H9 (cell line): ENCODE measurements around the gene ABLIM3. TPM values are rescaled to one million over a fixed set of nuclear protein-coding genes. Genes with fewer than 3 reads are reported as not detected.

Source experiments
- DNase-seq: peaks from one replicate; pipeline ENCODE4 v3.0.0-alpha.2; 2017
- H2AFZ ChIP-seq: one replicate; pipeline ENCODE4 v1.6.1; 2013; ENCODE audit warnings: mild to moderate bottlenecking, low read length, control low read depth, moderate library complexity
- H2AK5ac ChIP-seq: 2 replicates; pipeline ENCODE4 v1.6.1; 2013; ENCODE audit warnings: low read length, control low read depth, mixed read lengths; ENCODE audit not compliant: insufficient read length
- H2BK120ac ChIP-seq: one replicate; pipeline ENCODE4 v1.6.1; 2013; ENCODE audit warnings: low read depth, mild to moderate bottlenecking, low read length, control low read depth, inconsistent platforms; ENCODE audit not compliant: poor library complexity, severe bottlenecking
- H2BK12ac ChIP-seq: 2 replicates; pipeline ENCODE4 v1.6.1; 2013; ENCODE audit warnings: low read length, control low read depth, mixed read lengths, low read depth; ENCODE audit not compliant: insufficient read length
- H2BK15ac ChIP-seq: 2 replicates; pipeline ENCODE4 v1.6.1; 2013; ENCODE audit warnings: low read depth, low read length, control low read depth
- H2BK20ac ChIP-seq: one replicate; pipeline ENCODE4 v1.6.1; 2013; ENCODE audit warnings: low read depth, mild to moderate bottlenecking, low read length, control low read depth, inconsistent platforms; ENCODE audit not compliant: poor library complexity, severe bottlenecking
- H2BK5ac ChIP-seq: 2 replicates; pipeline ENCODE4 v1.6.1; 2013; ENCODE audit warnings: low read length, control low read depth, mixed read lengths; ENCODE audit not compliant: insufficient read length
- H3K14ac ChIP-seq: 2 replicates; pipeline ENCODE4 v1.6.1; 2013; ENCODE audit warnings: low read length, control low read depth; ENCODE audit not compliant: insufficient read depth
- H3K18ac ChIP-seq: 2 replicates; pipeline ENCODE4 v1.6.1; 2013; ENCODE audit warnings: low read depth, mild to moderate bottlenecking, mixed read lengths, low read length, control low read depth; ENCODE audit not compliant: insufficient read length
- H3K23ac ChIP-seq: 2 replicates; pipeline ENCODE4 v1.6.1; 2013; ENCODE audit warnings: low read length, control low read depth, mixed read lengths, low read depth; ENCODE audit not compliant: insufficient read length
- H3K23me2 ChIP-seq: 2 replicates; pipeline ENCODE4 v1.6.1; 2013; ENCODE audit warnings: low read depth, mild to moderate bottlenecking, mixed read lengths, low read length, control low read depth; ENCODE audit not compliant: insufficient read length, poor library complexity, severe bottlenecking
- H3K27ac ChIP-seq: 2 replicates; pipeline ENCODE4 v1.5.1; 2013; ENCODE audit warnings: low read length, control low read depth, mixed read lengths, low read depth; ENCODE audit not compliant: insufficient read length
- H3K27me3 ChIP-seq: 2 replicates; pipeline ENCODE4 v1.6.1; 2013; ENCODE audit warnings: low read length, control low read depth, inconsistent platforms; ENCODE audit not compliant: insufficient read depth
- H3K4ac ChIP-seq: 2 replicates; pipeline ENCODE4 v1.6.1; 2013; ENCODE audit warnings: low read depth, mild to moderate bottlenecking, control low read depth, inconsistent platforms, low read length, moderate library complexity
- H3K4me1 ChIP-seq: 2 replicates; pipeline ENCODE4 v1.6.1; 2013; ENCODE audit warnings: low read length, control low read depth, inconsistent platforms; ENCODE audit not compliant: insufficient read depth
- H3K4me2 ChIP-seq: 2 replicates; pipeline ENCODE4 v1.6.1; 2013; ENCODE audit warnings: low read length, control low read depth, mixed read lengths; ENCODE audit not compliant: insufficient read length, insufficient read depth
- H3K56ac ChIP-seq: 2 replicates; pipeline ENCODE4 v1.6.1; 2013; ENCODE audit warnings: low read depth, mild to moderate bottlenecking, mixed read lengths, low read length, control low read depth; ENCODE audit not compliant: insufficient read length
- H3K79me1 ChIP-seq: 2 replicates; pipeline ENCODE4 v1.6.1; 2013; ENCODE audit warnings: low read depth, mild to moderate bottlenecking, moderate library complexity, low read length, control low read depth, inconsistent platforms; ENCODE audit not compliant: insufficient read depth, poor library complexity, severe bottlenecking
- H3K79me2 ChIP-seq: 2 replicates; pipeline ENCODE4 v1.6.1; 2013; ENCODE audit warnings: low read length, control low read depth, inconsistent platforms; ENCODE audit not compliant: insufficient read depth
- H3K9ac ChIP-seq: 2 replicates; pipeline ENCODE4 v1.6.1; 2013; ENCODE audit warnings: low read length, control low read depth, mixed read lengths; ENCODE audit not compliant: insufficient read length; ENCODE audit errors: extremely low read depth
- H3K9me3 ChIP-seq: one replicate; pipeline ENCODE4 v1.6.1; 2013; ENCODE audit warnings: low read depth, low read length, inconsistent platforms; ENCODE audit not compliant: control insufficient read depth
- H3T11ph ChIP-seq: one replicate; pipeline ENCODE4 v1.6.1; 2013; ENCODE audit warnings: mild to moderate bottlenecking, low read length, control low read depth, inconsistent platforms
- H4K20me1 ChIP-seq: one replicate; pipeline ENCODE4 v1.6.1; 2013; ENCODE audit not compliant: control insufficient read depth, insufficient read length, insufficient read depth
- H4K5ac ChIP-seq: 2 replicates; pipeline ENCODE4 v1.6.1; 2013; ENCODE audit warnings: low read depth, mild to moderate bottlenecking, mixed read lengths, low read length, control low read depth; ENCODE audit not compliant: insufficient read length
- H4K8ac ChIP-seq: replicated peaks from 2 replicates; pipeline ENCODE4 v1.6.1; 2013; ENCODE audit warnings: low read length, control low read depth, mixed read lengths, low read depth; ENCODE audit not compliant: insufficient read length
- H4K91ac ChIP-seq: 2 replicates; pipeline ENCODE4 v1.6.1; 2013; ENCODE audit warnings: low read depth, mild to moderate bottlenecking, moderate library complexity, mixed read lengths, low read length, control low read depth; ENCODE audit not compliant: insufficient read length
- H3K27ac Mint-ChIP-seq, 3 experiments: 2 replicates in 2 of 3; 3 replicates in 1 of 3; pipeline ENCODE4 v1.8.0; 2020 to 2021; ENCODE audit warnings: mixed read lengths in 3 of 3, mild to moderate bottlenecking in 1 of 3, moderate library complexity in 1 of 3
- H3K27me3 Mint-ChIP-seq: 2 replicates; pipeline ENCODE4 v1.8.0; 2021; ENCODE audit warnings: low read depth, mild to moderate bottlenecking, moderate library complexity, mixed read lengths
- H3K36me3 Mint-ChIP-seq, 3 experiments: 2 replicates in 2 of 3; 3 replicates in 1 of 3; pipeline ENCODE4 v1.8.0; 2020 to 2021; ENCODE audit warnings: low read depth in 3 of 3, mixed read lengths in 3 of 3; ENCODE audit not compliant: insufficient read depth in 1 of 3
- H3K4me1 Mint-ChIP-seq, 2 experiments: 2 replicates each; pipeline ENCODE4 v1.8.0; 2020; ENCODE audit warnings: mixed read lengths in 2 of 2
- H3K4me3 Mint-ChIP-seq, 2 experiments: 2 replicates in 1 of 2; 3 replicates in 1 of 2; pipeline ENCODE4 v1.8.0; 2020 to 2021; ENCODE audit warnings: mild to moderate bottlenecking in 2 of 2, mixed read lengths in 2 of 2, moderate library complexity in 1 of 2
- H3K9me3 Mint-ChIP-seq, 2 experiments: 2 replicates in 1 of 2; 3 replicates in 1 of 2; pipeline ENCODE4 v1.8.0; 2020; ENCODE audit warnings: mild to moderate bottlenecking in 2 of 2, mixed read lengths in 2 of 2, moderate library complexity in 1 of 2
- WGBS: extraction: QIAGEN DNeasy Blood & Tissue Kit; methylation state at CpG from one replicate; pipeline ENCODE4 v1.1.7; 2013; ENCODE audit warnings: missing lambda C conversion rate, low lambda C conversion rate, mixed read lengths; ENCODE audit not compliant: insufficient read length; ENCODE audit errors: extremely low coverage; 5-methylcytosine and 5-hydroxymethylcytosine counted together
- total RNA-seq: library from RNA; stranded (reverse); gene quantifications from 2 replicates; pipeline ENCODE4 v1.2.1, GENCODE V29; 2021
- TF ChIP-seq, protein P1 (sequence below): fragments of 200-600 bp; sonication (generic); conservative IDR thresholded peaks from 3 replicates; pipeline ENCODE4 v1.8.0; 2021; ENCODE audit warnings: antibody characterized with exemption, mild to moderate bottlenecking

Gene ABLIM3
- total RNA-seq, 1 experiment from 2014 or later: 0.20 TPM

DNA sequence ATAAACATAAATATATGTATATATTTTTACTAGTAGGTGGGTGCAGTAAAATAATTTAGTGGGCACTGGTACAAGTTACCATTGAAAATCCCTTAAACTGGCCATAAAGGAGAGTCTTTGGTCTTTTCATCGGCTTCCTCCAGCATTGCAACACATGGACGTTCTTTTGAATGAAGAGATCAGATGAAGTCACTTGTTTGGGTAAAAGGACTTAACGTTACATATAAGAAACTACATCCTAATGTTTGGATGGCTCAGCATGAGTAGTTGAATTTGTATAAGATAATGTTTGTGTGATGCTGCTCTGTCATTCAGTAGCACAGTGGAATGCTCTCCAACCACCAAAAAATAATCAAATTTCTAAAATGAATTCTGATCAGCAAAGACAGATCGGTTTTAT, 161.9 kb downstream of the ABLIM3 start:
- no peak overlapping the region for H3T11ph ChIP-seq
- no peak overlapping the region for H3K27ac ChIP-seq
- WGBS: no CpG with 5 or more reads among the region's 4 CpGs
- H3K27me3 Mint-ChIP-seq: no peaks in the 10 kb centered on the region; the same call in 1 of the 2 replicates
- H3K9me3 Mint-ChIP-seq: no peaks in the 10 kb centered on the region
- H3K79me1 ChIP-seq: no peaks in the 10 kb centered on the region
- no peak overlapping the region for H3K9ac ChIP-seq
- no peak overlapping the region for H4K5ac ChIP-seq
- H3K36me3 Mint-ChIP-seq: no peaks in the 10 kb centered on the region
- no peak for DNase-seq
- H4K8ac ChIP-seq: no peak overlapping the region
- no peak overlapping the region for H3K4me2 ChIP-seq
- H3K18ac ChIP-seq: no peak overlapping the region
- H4K20me1 ChIP-seq: no peaks in the 10 kb centered on the region
- H3K4me1 Mint-ChIP-seq: no peaks in the 10 kb centered on the region
- H2BK5ac ChIP-seq: no peak overlapping the region
- H3K23ac ChIP-seq: no peak overlapping the region
- no peak overlapping the region for H2BK20ac ChIP-seq
- no peaks in the 10 kb centered on the region for H3K79me2 ChIP-seq
- no peak overlapping the region for H2BK12ac ChIP-seq
- no peak overlapping the region for H3K27ac Mint-ChIP-seq
- no peak overlapping the region for H2BK15ac ChIP-seq
- H2BK120ac ChIP-seq: no peak overlapping the region
- TF ChIP-seq, protein P1, sequence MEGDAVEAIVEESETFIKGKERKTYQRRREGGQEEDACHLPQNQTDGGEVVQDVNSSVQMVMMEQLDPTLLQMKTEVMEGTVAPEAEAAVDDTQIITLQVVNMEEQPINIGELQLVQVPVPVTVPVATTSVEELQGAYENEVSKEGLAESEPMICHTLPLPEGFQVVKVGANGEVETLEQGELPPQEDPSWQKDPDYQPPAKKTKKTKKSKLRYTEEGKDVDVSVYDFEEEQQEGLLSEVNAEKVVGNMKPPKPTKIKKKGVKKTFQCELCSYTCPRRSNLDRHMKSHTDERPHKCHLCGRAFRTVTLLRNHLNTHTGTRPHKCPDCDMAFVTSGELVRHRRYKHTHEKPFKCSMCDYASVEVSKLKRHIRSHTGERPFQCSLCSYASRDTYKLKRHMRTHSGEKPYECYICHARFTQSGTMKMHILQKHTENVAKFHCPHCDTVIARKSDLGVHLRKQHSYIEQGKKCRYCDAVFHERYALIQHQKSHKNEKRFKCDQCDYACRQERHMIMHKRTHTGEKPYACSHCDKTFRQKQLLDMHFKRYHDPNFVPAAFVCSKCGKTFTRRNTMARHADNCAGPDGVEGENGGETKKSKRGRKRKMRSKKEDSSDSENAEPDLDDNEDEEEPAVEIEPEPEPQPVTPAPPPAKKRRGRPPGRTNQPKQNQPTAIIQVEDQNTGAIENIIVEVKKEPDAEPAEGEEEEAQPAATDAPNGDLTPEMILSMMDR: no peak
- H2AK5ac ChIP-seq: no peak overlapping the region
- no peaks in the 10 kb centered on the region for H3K9me3 ChIP-seq
- H3K56ac ChIP-seq: no peak overlapping the region
- H3K14ac ChIP-seq: no peak overlapping the region
- no peaks in the 10 kb centered on the region for H3K27me3 ChIP-seq
- no peak overlapping the region for H3K4ac ChIP-seq
- H3K23me2 ChIP-seq: no peaks in the 10 kb centered on the region
- H3K4me3 Mint-ChIP-seq: no peak overlapping the region
- no peaks in the 10 kb centered on the region for H3K4me1 ChIP-seq
- no peak overlapping the region for H2AFZ ChIP-seq
- H4K91ac ChIP-seq: no peak overlapping the region
